RWPE2 (cell line): ENCODE results near the gene KCNH1.

Experiments
- ATAC-seq: fragments of 200-7000 bp; cut with Tn5 transposase; 3 replicates; pipeline ENCODE4 v1.9.1; 2021; ENCODE audit warnings: low read depth
- DNase-seq: peaks from one replicate; pipeline ENCODE4 v3.0.0-alpha.2; 2020; ENCODE audit warnings: low spot score
- H3K27ac ChIP-seq: fragments of 450-650 bp; 2 replicates; pipeline ENCODE4 v1.5.1; 2017; ENCODE audit warnings: mild to moderate bottlenecking; ENCODE audit not compliant: poor library complexity, severe bottlenecking
- H3K27me3 ChIP-seq: fragments of 250-450 bp; sonication (Bioruptor Pico); 2 replicates; pipeline ENCODE4 v1.5.1; 2021; ENCODE audit warnings: mild to moderate bottlenecking, moderate library complexity; ENCODE audit not compliant: insufficient read depth, poor library complexity, severe bottlenecking
- H3K36me3 ChIP-seq: fragments of 250-450 bp; sonication (Bioruptor Pico); 2 replicates; pipeline ENCODE4 v1.5.1; 2020; ENCODE audit warnings: low read depth, mild to moderate bottlenecking, moderate library complexity
- H3K4me1 ChIP-seq: fragments of 250-450 bp; sonication (Bioruptor Pico); 2 replicates; pipeline ENCODE4 v1.5.1; 2021; ENCODE audit warnings: mild to moderate bottlenecking, moderate library complexity; ENCODE audit not compliant: insufficient read depth, poor library complexity, severe bottlenecking
- H3K4me3 ChIP-seq: fragments of 250-450 bp; sonication (Bioruptor Pico); 2 replicates; pipeline ENCODE4 v1.5.1; 2021; ENCODE audit warnings: mild to moderate bottlenecking, moderate library complexity; ENCODE audit not compliant: severe bottlenecking
- H3K9me3 ChIP-seq: fragments of 250-450 bp; sonication (Bioruptor Pico); 2 replicates; pipeline ENCODE4 v1.5.1; 2021; ENCODE audit warnings: mild to moderate bottlenecking, moderate library complexity; ENCODE audit not compliant: severe bottlenecking
- CTCF ChIP-seq: fragments of 450-650 bp; IDR thresholded peaks from one replicate; pipeline ENCODE4 v1.5.1; 2017; ENCODE audit warnings: mild to moderate bottlenecking, moderate library complexity; ENCODE audit not compliant: poor library complexity, severe bottlenecking

The KCNH1 gene

GRCh38 chr1:210786546-210786945 lies 347.4 kb downstream of the KCNH1 start:
- no peak for TF ChIP-seq CTCF
- DNase-seq = no peak

GRCh38 chr1:210783925-210784324 lies 350.0 kb downstream of the KCNH1 start:
- ATAC-seq (no peak), DNase-seq (no peak)
- no peak overlapping the region for H3K4me3 ChIP-seq
- H3K4me1 ChIP-seq = no peaks in the 10 kb centered on the region
- H3K36me3 ChIP-seq = no peaks in the 10 kb centered on the region
- H3K27me3 ChIP-seq = no peaks in the 10 kb centered on the region
- no peak overlapping the region for H3K27ac ChIP-seq
- no peak for TF ChIP-seq CTCF
- no peaks in the 10 kb centered on the region for H3K9me3 ChIP-seq

More at GRCh38 chr1:210786546-210786945, 347.4 kb downstream of the KCNH1 start:
- H3K27me3 ChIP-seq = no peaks in the 10 kb centered on the region
- H3K27ac ChIP-seq = no peak overlapping the region
- no peak for ATAC-seq
- H3K4me1 ChIP-seq = no peaks in the 10 kb centered on the region
- no peak overlapping the region for H3K4me3 ChIP-seq
- H3K36me3 ChIP-seq = no peaks in the 10 kb centered on the region
- no peaks in the 10 kb centered on the region for H3K9me3 ChIP-seq

GRCh38 chr1:210781652-210782051 lies 352.3 kb downstream of the KCNH1 start:
- no peak for TF ChIP-seq CTCF
- DNase-seq = no peak
- H3K4me3 ChIP-seq = no peak overlapping the region
- ATAC-seq = no peak
- H3K27ac ChIP-seq = no peak overlapping the region
- H3K4me1 ChIP-seq = no peaks in the 10 kb centered on the region
- H3K36me3 ChIP-seq = no peaks in the 10 kb centered on the region
- H3K9me3 ChIP-seq = no peaks in the 10 kb centered on the region
- H3K27me3 ChIP-seq = no peaks in the 10 kb centered on the region

- DNase-seq (no peak), ATAC-seq (no peak)
- H3K4me3 ChIP-seq = no peak overlapping the region
- no peaks in the 10 kb centered on the region for H3K27me3 ChIP-seq
- no peaks in the 10 kb centered on the region for H3K36me3 ChIP-seq
- H3K4me1 ChIP-seq = no peaks in the 10 kb centered on the region
- no peak overlapping the region for H3K27ac ChIP-seq
- no peak for TF ChIP-seq CTCF
- H3K9me3 ChIP-seq = no peaks in the 10 kb centered on the region
These were observed 354.7 kb downstream of the KCNH1 start for GRCh38 chr1:210779269-210779668.

- Histone ChIP-seq H3K36me3 (no peaks in the 10 kb centered on the region), H3K9me3 (no peaks in the 10 kb centered on the region), H3K27ac (no peak overlapping the region), H3K27me3 (no peaks in the 10 kb centered on the region), H3K4me3 (no peak overlapping the region), H3K4me1 (no peaks in the 10 kb centered on the region)
- no peak for TF ChIP-seq CTCF
- DNase-seq = no peak
- ATAC-seq = no peak
These were observed 356.0 kb downstream of the KCNH1 start for GRCh38 chr1:210777914-210778313.
